Body of pancreas (tissue), 4 donors: Measurements from ENCODE around the gene KLK8. TPM values are rescaled to one million over a fixed set of nuclear protein-coding genes. Genes with fewer than 3 reads are reported as not detected.
"Not testable (repeated sequence)": the region's sequence is repeated elsewhere in the genome, so short reads cannot be mapped to it uniquely, and the experiment has no call there.

Experiments
- ATAC-seq: fragments of 150-250 bp; one replicate; pipeline ENCODE4 v1.9.1; 2016
- DNase-seq, 4 donors: peaks; one replicate each; pipeline ENCODE4 v3.0.0-alpha.2; 2019
- H3K27ac ChIP-seq, 4 donors: fragments of 200-600 bp; sonication (generic); 1 replicate in 3 of 4; 2 replicates in 1 of 4; pipeline versions ENCODE4 v1.5.1 to v1.6.1; 2016 to 2019; ENCODE audit warnings: mild to moderate bottlenecking in 1 of 4, mixed read lengths in 1 of 4, moderate library complexity in 1 of 4
- H3K27me3 ChIP-seq, 2 donors: fragments of 200-600 bp; sonication (generic); one replicate each; pipeline ENCODE4 v1.6.0; 2016; ENCODE audit warnings: mild to moderate bottlenecking in 1 of 2
- H3K36me3 ChIP-seq, 2 donors: fragments of 200-600 bp; sonication (generic); replicated peaks in 1 of 2; 2 replicates each; pipeline ENCODE4 v1.5.1; 2016; ENCODE audit warnings: low read depth in 2 of 2; ENCODE audit not compliant: insufficient read depth in 1 of 2
- H3K4me1 ChIP-seq: fragments of 200-600 bp; sonication (generic); one replicate; pipeline ENCODE4 v1.6.0; 2016
- H3K4me3 ChIP-seq, 2 donors: fragments of 200-600 bp; sonication (generic); 1 replicate in 1 of 2; 2 replicates in 1 of 2; pipeline ENCODE4 v1.5.1; 2016 to 2019
- H3K9me3 ChIP-seq, 3 donors: fragments of 200-600 bp; sonication (generic); 1 replicate in 2 of 3; 2 replicates in 1 of 3; pipeline ENCODE4 v1.5.1; 2016
- POLR2A ChIP-seq, 3 donors: fragments of 450-650 bp; IDR thresholded peaks; one replicate each; pipeline ENCODE4 v1.6.1; 2016; ENCODE audit warnings: antibody characterized with exemption in 3 of 3, mild to moderate bottlenecking in 2 of 3
- WGBS, 2 donors: methylation state at CpG; one replicate each; pipeline ENCODE4 v1.1.5; 2017; 5-methylcytosine and 5-hydroxymethylcytosine counted together
- intact Hi-C: fragments of 100-400 bp; cut with DNase I; formaldehyde crosslinking; loops from one replicate; pipeline ENCODE4 v1.15.1; 2023
- total RNA-seq, 2 donors: library from RNA; depleted of rRNA; stranded (reverse); fragments of >200 nt; gene quantifications; one replicate each; pipeline ENCODE4 v1.1.0, GENCODE V29; 2016
- TF ChIP-seq, protein P1 (sequence below), 7 experiments: fragments of 450-650 bp in 4 of 7; fragments of 200-600 bp in 3 of 7; sonication (generic) in 3 of 7; IDR thresholded peaks; one replicate each; pipeline ENCODE4 v1.5.1; 2016 to 2019; ENCODE audit warnings: antibody characterized with exemption in 7 of 7

Gene KLK8
- total RNA-seq, 2 donors from 2014 or later = not detected

DNA sequence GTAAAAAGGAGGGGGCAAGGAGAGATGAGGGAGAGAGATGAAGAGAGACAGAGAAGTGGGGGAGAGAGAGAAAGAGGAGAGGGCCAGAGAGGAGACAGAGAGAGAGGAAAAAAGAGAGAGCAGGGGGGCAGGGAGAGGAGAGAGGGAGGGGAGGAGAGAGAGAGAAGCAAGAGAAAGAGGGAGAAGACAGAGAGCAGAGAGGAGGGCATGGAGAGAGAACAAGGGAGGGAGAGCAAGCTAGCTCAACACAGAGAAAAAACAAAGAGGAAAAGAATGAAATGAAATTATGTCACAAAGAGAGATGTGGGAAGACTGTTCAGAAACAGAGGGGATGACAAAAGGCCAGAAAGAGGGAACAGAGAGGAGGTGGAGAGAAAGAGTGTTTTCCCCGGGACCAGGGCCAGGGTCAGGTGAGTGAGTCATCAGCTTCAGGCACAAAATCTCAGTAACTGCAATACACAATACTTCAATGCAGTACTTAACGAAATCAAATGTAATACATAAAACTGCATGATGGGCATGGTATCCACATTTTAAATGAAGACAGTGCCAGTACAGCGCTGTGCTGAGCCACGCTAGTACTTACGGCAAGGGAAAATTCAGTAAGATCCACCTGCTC is 22.5 kb downstream of the KLK8 start:
- Histone ChIP-seq H3K4me3 (no peak overlapping the region), H3K27me3 (no peaks in the 10 kb centered on the region), H3K36me3 (no peaks in the 10 kb centered on the region), H3K27ac (no peak overlapping the region), H3K4me1 (no peaks in the 10 kb centered on the region), H3K9me3 (no peaks in the 10 kb centered on the region)
- WGBS, 2 donors = 58 to 66% methylated on average over 5 of the region's 5 CpGs
- DNase-seq (no peak), ATAC-seq (no peak)
- TF ChIP-seq POLR2A (IDR thresholded peaks at IDR 0.05) = no peak
- TF ChIP-seq, protein P1, sequence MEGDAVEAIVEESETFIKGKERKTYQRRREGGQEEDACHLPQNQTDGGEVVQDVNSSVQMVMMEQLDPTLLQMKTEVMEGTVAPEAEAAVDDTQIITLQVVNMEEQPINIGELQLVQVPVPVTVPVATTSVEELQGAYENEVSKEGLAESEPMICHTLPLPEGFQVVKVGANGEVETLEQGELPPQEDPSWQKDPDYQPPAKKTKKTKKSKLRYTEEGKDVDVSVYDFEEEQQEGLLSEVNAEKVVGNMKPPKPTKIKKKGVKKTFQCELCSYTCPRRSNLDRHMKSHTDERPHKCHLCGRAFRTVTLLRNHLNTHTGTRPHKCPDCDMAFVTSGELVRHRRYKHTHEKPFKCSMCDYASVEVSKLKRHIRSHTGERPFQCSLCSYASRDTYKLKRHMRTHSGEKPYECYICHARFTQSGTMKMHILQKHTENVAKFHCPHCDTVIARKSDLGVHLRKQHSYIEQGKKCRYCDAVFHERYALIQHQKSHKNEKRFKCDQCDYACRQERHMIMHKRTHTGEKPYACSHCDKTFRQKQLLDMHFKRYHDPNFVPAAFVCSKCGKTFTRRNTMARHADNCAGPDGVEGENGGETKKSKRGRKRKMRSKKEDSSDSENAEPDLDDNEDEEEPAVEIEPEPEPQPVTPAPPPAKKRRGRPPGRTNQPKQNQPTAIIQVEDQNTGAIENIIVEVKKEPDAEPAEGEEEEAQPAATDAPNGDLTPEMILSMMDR (IDR thresholded peaks at IDR 0.05) = no peak
- intact Hi-C loops = no loop called here

DNA sequence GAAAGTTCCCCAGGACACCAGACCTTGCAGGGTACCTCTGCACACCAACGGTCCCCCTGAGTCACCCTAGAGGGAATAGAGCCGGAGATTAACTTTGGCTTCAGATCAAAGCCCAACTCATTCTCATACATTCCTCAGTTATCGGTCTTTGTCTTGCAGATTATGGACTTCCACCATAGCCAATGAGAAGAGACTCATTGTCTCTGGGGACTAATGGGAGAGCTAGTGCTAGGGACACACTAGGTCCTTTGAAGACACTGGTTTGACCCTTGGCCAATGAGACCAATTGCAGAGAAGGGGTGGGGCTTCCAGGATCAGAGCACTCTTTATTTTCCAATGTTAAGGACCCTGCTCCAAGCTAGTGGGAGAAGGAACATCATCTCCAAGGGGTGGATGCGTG is 23.8 kb downstream of the KLK8 start:
- Histone ChIP-seq H3K36me3 (no peaks in the 10 kb centered on the region), H3K27ac (no peak overlapping the region), H3K4me1 (no peaks in the 10 kb centered on the region), H3K27me3 (no peaks in the 10 kb centered on the region), H3K4me3 (no peak overlapping the region), H3K9me3 (no peaks in the 10 kb centered on the region)
- DNase-seq = no peak
- intact Hi-C loops = no loop called here
- ATAC-seq = no peak
- TF ChIP-seq POLR2A (IDR thresholded peaks at IDR 0.05) = no peak
- TF ChIP-seq, protein P1 (IDR thresholded peaks at IDR 0.05) = no peak
- WGBS, 2 donors = 52 to 55% methylated on average over 4 of the region's 4 CpGs

DNA sequence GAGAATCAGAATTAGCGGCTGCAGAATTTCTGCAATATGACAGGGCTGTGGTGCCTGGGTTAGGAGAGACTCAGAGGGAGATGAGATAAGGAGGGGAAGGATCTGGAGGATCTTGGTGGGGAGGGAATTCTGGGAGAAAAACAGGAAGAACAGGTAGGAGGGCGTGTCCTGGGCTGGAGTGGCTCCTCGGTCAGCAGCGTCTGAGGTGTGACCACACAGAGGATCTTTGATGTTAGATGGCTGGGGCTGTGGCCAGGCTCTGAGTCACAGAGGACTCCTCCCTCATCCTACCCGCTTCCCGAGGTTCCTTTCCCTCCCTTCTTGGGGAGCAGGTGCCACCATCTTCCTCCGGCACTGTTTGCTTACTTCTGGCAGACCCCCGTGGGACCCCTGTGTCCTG is 25.6 kb downstream of the KLK8 start:
- ATAC-seq = no peak
- 10 to 11% methylated on average over 8 of the region's 8 CpGs for WGBS, 2 donors
- Histone ChIP-seq H3K36me3 (no peaks in the 10 kb centered on the region), H3K9me3 (no peaks in the 10 kb centered on the region), H3K4me1 (no peaks in the 10 kb centered on the region), H3K27me3 (no peaks in the 10 kb centered on the region), H3K27ac (no peak overlapping the region), H3K4me3 (no peak overlapping the region)
- no peak for TF ChIP-seq POLR2A (IDR thresholded peaks at IDR 0.05)
- intact Hi-C loops = no loop called here
- no peak for DNase-seq

DNA sequence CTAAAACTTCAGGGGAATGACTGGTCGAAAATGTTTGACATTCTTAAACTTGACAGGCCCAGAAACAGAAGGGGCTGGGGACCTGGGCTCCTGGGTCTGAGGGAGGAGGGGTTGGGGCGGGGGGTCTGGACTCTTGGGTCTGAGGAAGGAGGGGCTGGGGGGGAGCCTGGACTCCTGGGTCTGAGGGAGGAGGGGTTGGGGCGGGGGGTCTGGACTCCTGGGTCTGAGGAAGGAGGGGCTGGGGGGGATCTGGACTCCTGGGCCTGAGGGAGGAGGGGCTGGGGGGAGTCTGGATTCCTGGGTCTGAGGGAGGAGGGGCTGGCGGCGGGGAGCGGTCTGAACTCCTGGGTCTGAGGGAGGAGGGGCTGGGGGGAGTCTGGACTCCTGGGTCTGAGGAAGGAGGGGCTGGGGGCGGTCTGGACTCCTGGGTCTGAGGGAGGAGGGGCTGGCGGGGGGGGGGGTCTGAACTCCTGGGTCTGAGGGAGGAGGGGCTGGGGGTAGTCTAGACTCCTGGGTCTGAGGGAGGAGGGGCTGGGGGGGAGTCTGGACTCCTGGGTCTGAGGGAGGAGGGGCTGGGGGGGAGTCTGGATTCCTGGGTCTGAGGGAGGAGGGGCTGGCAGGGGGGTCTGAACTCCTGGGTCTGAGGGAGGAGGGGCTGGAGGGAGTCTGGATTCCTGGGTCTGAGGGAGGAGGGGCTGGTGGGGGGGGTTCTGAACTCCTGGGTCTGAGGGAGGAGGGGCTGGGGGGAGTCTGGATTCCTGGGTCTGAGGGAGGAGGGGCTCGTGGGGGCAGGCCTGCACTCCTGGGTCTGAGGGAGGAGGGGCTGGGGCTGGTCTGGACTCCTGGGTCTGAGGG is 26.5 kb downstream of the KLK8 start:
- ATAC-seq = no peak
- no peaks in the 10 kb centered on the region for H3K9me3 ChIP-seq
- no peaks in the 10 kb centered on the region for H3K4me1 ChIP-seq
- 10 to 14% methylated on average over 2 to 9 of the region's 9 CpGs for WGBS, 2 donors
- H3K4me3 ChIP-seq = no peak overlapping the region
- no peaks in the 10 kb centered on the region for H3K36me3 ChIP-seq
- H3K27ac ChIP-seq = no peak overlapping the region
- H3K27me3 ChIP-seq = no peaks in the 10 kb centered on the region
- TF ChIP-seq, protein P1 (IDR thresholded peaks at IDR 0.05) = no peak
- TF ChIP-seq POLR2A (IDR thresholded peaks at IDR 0.05) = no peak
- no peak for DNase-seq
- intact Hi-C loops = no loop called here

DNA sequence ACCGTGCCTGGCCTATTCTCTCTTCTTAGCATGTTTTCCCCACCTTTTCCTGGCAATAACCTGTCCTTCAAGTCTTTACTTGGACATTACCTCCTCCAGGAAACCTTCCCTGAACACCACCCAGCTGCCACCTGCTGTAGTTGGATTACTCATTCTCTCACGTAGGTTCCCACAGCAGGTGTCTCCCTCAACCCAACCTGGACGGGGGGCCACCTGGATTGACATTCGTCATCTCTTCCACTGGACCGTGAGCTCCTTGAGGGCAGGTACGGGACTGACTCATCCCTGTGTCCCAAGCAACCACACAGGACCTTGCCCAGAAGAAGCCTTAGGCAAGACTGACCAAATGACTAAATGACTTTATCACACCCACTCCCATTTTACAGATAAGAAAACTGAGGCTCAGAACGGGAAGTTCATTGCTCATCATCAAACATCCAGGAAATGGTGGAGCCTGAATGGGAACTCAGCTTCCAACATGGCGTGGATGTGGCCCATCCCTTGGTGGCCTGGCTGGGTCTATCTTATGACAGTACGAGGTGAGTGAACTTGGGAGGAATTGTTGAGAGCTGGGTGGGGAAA is 28.5 kb downstream of the KLK8 start:
- WGBS, 2 donors = 54 to 61% methylated on average over 8 to 9 of the region's 9 CpGs
- no peaks in the 10 kb centered on the region for H3K27me3 ChIP-seq
- no peaks in the 10 kb centered on the region for H3K36me3 ChIP-seq
- no peak for ATAC-seq
- no peak for DNase-seq
- H3K4me3 ChIP-seq = no peak overlapping the region
- no peaks in the 10 kb centered on the region for H3K9me3 ChIP-seq
- no peaks in the 10 kb centered on the region for H3K4me1 ChIP-seq
- TF ChIP-seq POLR2A (IDR thresholded peaks at IDR 0.05) = no peak
- TF ChIP-seq, protein P1 (IDR thresholded peaks at IDR 0.05) = no peak
- intact Hi-C loops = no loop called here
- no peak overlapping the region for H3K27ac ChIP-seq

DNA sequence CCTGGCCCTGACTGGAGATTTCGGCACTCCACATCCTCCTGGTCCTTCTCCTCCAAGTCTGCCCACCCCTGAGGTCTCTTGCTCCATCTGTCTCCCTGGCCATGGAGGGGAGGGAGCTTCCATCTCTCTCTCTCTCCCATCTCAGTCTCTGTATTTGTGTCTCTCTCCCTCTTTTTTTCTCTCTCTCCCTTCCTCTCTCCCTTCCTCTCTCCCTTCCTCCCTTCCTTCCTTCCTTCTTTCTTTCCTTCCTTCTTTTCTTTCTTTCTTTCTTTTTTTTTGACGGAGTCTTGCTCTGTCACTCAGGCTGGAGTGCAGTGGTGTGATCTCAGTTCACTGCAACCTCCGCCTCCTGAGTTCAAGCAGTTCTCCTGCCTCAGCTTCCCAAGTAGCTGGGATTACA is 31.6 kb downstream of the KLK8 start:
- intact Hi-C loops, ATAC-seq, H3K27ac ChIP-seq, H3K9me3 ChIP-seq, H3K4me1 ChIP-seq, H3K27me3 ChIP-seq, DNase-seq, H3K4me3 ChIP-seq, H3K36me3 ChIP-seq: not testable (repeated sequence)
- 58 to 64% methylated on average over 3 of the region's 3 CpGs for WGBS, 2 donors
